HG03521 (cell line): ENCODE data around the gene FDX2.
A peak's percentile ranks its signal among the peaks of the same experiment; 100 is the strongest.
"Not testable (repeated sequence)": the region's sequence is repeated elsewhere in the genome, so short reads cannot be mapped to it uniquely, and the experiment has no call there.

Experiments used
- ATAC-seq: cut with Tn5 transposase; IDR thresholded peaks from one replicate; pipeline ENCODE4 v1.9.1; 2021; ENCODE audit warnings: mild to moderate bottlenecking, moderate library complexity; ENCODE audit not compliant: unreplicated experiment

The FDX2 gene

DNA sequence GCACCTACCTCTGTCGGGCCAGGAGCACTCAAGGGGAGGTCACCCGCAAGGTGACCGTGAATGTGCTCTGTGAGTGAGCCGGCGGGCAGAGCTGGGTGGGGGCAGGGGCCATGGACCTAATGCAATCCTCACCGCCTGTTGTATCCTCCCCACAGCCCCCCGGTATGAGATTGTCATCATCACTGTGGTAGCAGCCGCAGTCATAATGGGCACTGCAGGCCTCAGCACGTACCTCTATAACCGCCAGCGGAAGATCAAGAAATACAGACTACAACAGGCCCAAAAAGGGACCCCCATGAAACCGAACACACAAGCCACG lies 30.9 kb downstream of the FDX2 start:
- ATAC-seq = no peak

- no peak for ATAC-seq
Observed at GRCh38 chr19:10284065-10284959, 31.5 kb downstream of the FDX2 start.

DNA sequence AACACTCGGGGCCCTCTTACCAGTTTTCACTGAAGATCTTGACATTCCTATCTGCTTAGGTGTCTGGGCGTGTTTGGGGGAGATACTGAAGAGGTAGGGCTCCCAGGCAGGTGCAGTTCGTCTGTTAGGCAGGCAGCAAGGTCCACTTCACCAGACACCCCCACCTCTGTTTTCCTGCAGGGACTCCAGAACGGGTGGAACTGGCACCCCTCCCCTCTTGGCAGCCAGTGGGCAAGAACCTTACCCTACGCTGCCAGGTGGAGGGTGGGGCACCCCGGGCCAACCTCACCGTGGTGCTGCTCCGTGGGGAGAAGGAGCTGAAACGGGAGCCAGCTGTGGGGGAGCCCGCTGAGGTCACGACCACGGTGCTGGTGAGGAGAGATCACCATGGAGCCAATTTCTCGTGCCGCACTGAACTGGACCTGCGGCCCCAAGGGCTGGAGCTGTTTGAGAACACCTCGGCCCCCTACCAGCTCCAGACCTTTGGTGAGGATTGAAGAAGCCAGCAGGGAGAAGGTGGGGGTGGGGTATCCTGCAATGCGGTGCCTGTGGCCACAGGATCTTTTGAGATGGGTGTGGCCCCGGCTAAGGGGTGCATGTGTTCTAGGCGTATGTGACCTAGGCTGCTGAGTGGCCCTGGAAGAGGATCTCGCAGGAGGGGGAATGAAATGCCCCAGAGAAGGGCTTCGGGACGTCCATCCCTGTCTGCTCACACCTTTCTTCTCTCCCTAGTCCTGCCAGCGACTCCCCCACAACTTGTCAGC lies 32.3 kb downstream of the FDX2 start:
- no peak for ATAC-seq

GRCh38 chr19:10282043-10282442 lies 33.8 kb downstream of the FDX2 start:
- ATAC-seq = not testable (repeated sequence)

DNA sequence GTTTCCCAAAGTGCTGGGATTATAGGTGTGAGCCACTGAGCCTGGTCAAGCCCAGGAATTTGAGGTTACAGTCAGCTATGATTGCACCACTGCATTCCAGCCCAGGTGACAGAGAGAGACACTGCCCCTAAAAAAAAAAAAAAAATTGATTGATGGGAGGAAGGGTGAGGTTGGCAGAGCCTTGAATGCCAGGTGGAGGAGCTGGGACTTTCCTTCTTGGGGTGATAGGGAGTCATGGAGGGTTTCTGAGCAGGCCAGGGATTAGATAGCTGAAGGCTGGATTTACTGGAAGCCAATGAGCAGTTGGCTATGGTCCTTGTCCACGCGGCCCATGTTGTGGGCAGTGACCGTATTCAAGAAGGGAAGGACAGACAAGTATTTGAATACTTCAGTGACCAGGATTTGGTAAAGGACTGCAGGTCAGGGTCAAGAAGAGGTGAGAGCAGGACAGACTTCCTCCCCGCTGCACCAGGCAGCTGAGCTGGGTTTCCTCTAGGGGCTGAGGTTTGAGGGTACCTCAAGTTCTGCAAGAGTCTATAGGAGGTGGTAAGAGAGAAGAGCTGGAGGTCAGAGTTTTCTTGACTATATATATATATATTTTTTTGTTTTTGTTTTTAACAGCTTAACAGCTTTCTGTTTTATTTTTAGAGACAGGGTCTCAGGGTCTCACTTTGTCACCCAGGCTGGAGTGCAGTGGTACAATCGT lies 35.9 kb downstream of the FDX2 start:
- ATAC-seq = no peak

- no peak for ATAC-seq
Observed at GRCh38 chr19:10278935-10279334, 36.9 kb downstream of the FDX2 start.

- no peak for ATAC-seq
Observed at GRCh38 chr19:10277795-10278589, 37.8 kb downstream of the FDX2 start.

DNA sequence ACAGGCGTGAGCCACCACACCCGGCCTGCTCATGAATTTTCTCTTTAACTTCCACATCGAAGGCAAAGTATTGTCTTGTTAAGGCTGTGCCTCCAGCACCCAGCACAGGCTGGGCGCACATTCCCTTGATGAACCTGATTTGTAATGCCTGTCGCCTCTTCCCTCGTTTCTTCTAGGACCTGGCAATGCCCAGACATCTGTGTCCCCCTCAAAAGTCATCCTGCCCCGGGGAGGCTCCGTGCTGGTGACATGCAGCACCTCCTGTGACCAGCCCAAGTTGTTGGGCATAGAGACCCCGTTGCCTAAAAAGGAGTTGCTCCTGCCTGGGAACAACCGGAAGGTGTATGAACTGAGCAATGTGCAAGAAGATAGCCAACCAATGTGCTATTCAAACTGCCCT lies 41.2 kb downstream of the FDX2 start:
- ATAC-seq = no peak

GRCh38 chr19:10271543-10272086 lies 44.2 kb downstream of the FDX2 start:
- ATAC-seq = no peak

- ATAC-seq = peak; percentile 46
Observed at GRCh38 chr19:10270616-10271394, 45.0 kb downstream of the FDX2 start, which contains the start of gene ICAM1. Gene ICAM1 (plus strand): TSS chr19:10271120. CDS start chr19:10271160, 40 bp downstream.

GRCh38 chr19:10270180-10270615 lies 45.6 kb downstream of the FDX2 start:
- ATAC-seq = peak; percentile 34

GRCh38 chr19:10269333-10270179 lies 46.3 kb downstream of the FDX2 start:
- ATAC-seq = peak; percentile 38

GRCh38 chr19:10268071-10268470 lies 47.7 kb downstream of the FDX2 start:
- ATAC-seq = no peak

DNA sequence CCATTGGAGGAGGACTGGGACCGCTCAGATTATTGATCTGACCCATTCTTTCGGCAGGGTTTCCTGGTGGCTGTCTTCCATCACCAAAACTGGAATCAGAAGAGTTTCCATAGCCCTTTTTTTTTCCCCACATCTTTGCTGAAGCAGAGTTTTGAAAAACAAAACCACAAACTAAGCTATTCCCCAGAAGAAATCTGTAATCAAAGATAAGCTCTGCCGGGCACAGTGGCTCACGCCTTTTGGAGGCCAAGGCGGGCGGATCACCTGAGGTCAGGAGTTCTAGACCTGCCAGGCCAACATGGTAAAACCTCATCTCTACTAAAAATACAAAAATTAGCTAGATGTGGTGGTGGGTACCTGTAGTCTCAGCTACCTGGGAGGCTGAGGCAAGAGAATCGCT lies 49.1 kb downstream of the FDX2 start:
- no peak for ATAC-seq

GRCh38 chr19:10262771-10263170 lies 53.0 kb downstream of the FDX2 start:
- no peak for ATAC-seq

- ATAC-seq = no peak
Observed at GRCh38 chr19:10260141-10260584, 55.7 kb downstream of the FDX2 start.
